Right hindlimb (tissue), 1 donor: ENCODE data around the gene PDZRN3.

Experiments used
- DNase-seq: peaks from one replicate; pipeline ENCODE4 v3.0.0-alpha.2; 2018

The PDZRN3 gene

DNA sequence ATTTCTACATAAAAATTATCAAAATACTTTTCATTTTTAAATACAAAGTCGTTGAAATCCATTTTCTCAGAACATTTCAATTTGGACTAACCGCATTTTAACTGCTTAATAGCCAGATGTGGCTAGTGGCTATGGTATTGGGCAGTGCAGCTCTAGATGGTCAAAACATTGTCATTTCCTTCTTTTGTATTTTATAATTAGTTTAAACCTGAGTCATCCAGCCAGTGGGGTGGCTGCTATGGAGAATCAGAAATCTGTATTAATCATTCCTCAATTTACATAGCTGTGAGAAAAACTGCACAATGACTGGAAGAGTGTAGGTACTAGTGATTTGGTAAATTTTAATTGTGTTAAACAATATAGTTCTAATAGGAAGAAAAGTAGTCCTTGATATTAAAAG, 245.3 kb downstream of the PDZRN3 start:
- DNase-seq: no peak

DNA sequence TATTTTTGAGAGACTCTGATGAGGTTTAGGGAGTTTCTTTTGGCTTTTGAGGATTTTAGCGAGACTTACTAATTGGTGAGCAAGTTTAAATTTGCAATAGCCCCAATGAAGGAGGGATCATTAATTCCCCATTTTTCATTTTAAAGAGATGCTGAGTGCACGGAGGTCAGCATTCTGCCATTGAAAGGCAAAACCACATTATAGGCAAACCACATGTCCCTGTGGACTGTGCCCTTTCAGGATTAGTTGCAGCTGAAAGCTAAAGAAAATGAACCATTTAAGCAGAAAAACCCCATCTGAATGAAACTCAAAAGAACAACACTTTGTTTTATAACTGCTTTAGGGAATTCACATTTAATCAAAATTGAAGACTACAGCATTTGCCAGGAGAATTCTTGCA, 246.5 kb downstream of the PDZRN3 start:
- no peak for DNase-seq

DNA sequence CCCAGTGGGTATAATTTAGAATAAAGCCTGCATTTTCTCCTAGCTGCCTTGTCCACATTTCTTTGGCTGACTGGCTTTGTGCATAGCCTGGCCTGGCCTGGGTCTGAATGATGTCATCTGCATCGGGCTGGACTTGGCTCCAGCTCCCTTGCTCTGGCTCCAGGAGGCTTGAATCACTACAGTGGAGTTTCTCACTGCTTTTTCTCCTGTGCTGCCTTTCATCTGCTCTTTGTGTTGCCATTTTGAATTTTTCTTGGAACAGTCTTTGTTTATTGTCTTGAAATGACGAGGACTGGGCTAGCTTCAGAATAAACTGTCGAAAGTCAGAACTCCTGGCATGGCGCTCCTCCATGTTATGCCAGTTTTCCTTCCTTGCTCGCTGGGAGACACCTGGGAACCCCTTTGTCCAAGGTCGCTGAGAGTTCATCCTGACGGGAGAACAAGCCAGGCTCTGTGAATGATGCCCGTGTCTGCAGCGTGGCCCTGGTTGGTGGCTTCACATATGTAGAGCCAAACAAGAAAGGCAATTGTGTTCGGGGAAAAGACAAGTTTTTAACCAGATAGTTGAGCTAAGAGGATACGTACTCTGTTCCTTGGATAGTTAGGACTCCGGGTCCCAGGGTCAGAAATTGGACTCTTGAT, 258.9 kb downstream of the PDZRN3 start:
- peak; percentile 89 for DNase-seq

DNA sequence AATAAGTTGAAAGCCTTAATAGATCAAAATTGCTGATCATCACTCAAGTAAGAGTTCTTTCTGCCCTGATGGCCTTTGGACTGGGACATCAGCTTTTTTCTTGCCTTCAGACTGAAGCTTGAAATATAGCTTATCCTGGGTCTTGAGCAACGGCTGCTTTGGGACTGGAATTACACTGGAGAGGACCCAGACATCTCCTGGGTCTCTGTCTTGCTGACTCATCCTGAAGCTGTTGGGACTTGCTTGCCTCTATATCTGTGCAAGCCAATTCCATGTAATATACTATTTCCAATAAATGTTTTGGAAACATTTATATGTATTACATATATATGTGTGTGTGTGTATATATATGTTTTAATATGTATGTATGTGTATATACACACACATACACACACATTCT, 260.2 kb downstream of the PDZRN3 start:
- DNase-seq: no peak

DNA sequence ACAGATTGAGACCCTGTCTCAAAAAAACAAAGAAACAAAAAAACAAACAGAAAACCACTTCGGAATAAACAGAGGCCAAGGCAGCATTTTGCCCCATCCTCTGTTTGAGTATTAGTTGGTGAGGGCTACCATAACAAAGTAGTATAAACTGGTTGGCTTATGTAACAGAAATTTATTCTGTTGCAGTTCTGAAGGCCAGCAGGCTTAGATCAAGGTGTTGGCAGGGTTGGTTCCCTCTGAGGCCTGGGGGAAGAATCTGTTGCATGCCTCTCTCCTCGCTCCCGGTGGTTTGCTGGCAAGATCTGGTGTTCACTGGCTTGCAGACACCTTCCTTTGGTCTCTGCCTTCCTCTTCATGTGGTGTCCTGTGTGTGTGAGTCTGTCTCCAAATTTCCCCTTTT, 261.6 kb downstream of the PDZRN3 start:
- DNase-seq: no peak

DNA sequence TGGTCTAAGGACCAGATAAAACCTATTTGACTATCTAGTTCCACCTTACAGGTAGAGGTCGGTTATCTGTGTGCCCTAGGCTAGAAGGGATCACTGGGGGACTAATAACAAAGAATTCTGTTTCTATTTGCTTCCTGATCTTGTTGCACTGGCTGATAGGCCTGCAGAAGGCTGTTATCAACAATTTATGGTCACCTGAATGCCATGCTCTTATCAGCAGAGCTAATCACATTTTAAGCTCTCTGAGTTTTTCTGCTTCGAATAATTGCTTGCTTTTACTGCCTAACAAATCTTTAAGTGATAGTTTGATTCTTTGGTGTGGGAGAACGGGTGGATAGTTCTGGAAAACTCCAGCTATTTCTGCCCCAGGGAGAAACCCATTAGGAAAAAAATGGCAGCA, 263.1 kb downstream of the PDZRN3 start:
- DNase-seq: no peak

DNA sequence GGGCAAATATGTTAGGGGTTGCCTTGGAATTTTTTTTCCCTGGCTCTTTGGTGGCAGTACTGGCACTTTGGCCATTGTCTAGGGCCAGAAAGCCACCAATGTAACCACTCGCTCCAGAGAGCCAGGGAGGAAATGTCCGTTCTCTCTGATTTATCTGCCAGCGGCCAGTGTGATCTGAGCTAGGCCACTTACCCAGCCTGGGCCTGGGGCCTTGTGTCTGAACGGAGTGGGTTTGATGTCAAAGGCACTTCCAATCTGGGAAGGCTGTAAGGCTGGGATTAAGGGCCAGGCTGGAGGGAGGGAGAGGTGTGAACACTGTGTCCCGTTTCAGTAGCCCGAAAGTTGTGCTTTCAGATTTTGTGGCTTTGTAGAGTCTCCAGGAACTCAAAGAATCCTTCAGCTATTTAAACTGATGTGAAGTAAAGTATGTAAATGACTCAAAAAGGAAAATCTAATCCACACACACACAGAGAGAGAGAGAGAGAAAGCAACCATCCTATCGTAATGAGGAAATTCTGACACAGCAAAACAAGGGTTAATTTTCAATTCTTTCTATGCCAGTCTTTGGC, 271.0 kb downstream of the PDZRN3 start:
- DNase-seq: no peak

DNA sequence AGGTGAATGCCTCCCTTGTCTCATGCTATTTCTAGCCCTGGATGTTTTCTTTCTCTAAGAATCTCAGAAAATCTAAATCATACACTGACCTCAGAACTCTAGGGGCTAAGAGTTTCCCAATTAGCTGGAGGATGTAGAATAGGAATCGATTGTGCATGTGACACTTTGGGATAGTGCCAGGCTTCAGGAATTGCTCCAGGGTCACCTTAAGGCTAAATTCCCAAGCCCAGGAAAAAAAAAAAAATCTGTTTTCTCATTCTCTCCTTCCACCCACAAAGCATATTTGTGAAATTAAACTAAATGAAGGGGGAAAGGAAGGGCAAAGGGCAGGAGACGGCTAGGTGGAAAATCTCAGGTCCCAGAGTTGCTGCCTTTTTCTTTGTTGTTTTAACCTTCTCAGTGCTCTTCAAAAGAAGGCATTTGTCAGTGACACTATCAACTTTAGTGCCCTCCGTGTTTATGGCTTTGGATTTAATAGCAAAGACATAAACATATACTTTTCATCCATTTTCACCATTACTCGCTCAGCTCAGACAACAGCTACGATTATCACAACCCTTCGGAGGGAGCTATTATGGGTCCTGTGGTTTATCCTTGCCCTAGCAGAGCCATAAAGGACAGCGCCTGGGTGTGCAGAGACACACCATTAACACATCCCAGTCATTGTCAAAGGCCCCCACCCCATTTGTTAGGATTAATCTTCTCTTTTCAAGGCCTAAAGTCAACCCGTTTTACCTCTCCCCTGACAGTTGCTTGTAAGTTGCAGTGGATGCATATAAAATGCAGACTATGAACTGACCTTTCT, 271.7 kb downstream of the PDZRN3 start:
- no peak for DNase-seq

DNA sequence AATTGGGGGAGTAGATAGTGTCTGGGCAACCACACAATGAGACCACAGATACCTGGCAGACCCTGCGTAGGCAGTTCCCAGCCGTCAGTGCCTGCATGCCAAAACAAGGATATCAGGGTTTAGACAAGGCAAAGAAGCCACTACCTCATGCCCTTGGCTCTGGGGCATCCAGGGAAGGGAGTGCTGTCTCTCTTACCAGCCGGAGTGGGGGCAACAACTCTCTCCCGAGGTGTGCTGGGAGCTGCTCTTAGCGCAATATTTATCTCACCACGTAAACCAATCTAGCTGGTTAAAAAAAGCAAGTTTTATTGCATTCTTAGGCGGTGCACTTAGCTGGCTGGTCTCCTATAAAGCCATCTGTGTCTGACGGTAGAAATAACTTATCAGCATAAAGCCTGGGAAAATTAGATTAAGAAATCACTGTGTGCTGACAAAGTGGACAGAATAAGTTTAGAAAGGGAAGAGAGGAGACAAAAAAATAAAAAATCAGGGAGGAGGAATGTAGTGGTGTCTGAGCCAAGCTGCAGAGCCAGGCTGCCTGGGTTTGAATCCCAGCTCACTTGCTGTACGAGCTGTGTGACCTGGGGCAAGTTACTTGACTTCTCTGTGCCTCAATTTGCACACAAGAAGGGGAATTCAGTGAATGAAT, 273.2 kb downstream of the PDZRN3 start:
- no peak for DNase-seq

DNA sequence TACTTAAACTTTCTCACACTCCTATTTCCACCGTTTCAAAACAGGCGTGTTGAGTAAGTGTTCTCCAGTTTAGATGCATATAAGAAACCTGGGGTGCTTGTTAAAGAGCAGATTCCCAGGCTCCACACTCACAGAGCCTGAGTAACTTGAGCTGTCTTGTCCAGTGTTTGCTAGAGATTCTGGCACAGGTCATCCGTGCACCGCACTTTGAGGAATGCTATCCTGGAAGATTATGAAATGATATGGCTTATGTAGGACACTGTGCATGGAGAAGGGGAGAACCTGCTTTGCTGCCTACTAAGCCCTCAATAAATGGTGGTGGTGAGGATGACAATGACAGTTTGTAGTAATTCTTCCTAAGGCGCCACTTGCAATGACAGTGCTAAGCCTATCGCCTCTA, 273.7 kb downstream of the PDZRN3 start:
- no peak for DNase-seq

DNA sequence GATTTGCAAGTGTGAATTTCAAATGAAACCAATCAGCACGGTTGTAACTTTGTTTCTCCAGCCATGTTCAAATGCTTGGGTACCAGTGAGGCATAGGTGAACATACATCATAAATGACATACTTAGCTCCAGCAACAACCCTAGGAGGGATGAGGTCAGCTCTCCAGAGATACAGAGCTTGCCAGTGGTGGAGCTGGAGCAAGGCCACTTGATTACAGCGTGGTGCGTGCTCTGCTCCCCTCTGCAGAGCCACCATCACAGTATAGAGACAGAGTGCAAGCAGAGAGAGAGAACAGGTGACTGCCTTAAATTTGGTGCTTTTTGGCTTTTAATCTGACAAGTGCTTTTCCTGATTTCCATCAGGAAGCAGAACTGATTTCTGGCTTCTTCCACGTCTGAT, 275.1 kb downstream of the PDZRN3 start:
- no peak for DNase-seq

DNA sequence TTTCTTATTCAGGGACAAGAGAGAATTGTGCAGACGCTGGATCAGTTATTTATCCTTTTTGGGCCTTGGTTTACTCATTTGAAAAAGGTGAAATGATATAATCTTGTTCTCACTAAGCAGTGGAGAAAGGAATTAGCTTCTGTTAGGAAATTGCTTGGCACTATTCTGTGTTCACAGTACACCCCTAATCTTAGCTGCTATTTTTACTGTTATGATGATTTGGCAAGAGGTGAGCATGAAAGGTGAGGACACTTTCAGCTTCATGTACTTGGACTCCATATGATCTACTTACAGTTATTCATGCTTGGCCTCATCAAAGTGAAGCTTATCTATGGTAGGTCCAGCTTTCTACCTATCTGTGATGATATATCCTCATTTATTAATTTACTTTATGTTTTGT, 282.7 kb downstream of the PDZRN3 start:
- DNase-seq: no peak

DNA sequence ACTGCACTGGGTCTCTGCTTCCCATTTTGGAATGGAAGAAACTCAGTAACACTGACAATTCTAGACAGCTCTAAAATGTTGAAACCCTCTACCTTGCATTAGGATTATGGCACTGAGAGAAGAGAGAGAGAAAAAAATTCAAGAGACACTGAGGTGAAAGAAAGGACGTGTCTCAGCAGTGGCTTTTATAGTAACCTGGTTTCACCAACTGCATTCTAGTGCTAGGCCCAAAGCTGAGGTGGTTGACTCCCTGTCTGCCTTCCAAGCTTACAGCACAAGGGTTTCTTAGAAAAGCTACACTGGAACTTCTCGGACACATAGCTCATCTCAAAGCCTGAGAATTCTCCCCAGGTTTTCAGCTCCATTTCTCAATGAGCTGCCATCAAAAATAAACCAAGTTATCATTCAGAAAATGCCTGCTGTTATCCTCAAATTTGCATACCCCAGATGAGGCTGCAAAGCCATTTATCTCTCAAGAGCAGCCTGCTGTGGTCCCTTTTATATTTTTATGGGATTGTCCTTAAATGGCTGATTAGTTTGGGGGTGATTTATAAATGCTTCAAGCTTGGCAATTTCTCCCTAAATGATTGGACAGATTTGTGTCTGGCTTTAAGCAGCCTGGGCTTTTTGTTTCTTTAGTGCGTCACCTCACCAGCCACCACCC, 283.3 kb downstream of the PDZRN3 start:
- no peak for DNase-seq

DNA sequence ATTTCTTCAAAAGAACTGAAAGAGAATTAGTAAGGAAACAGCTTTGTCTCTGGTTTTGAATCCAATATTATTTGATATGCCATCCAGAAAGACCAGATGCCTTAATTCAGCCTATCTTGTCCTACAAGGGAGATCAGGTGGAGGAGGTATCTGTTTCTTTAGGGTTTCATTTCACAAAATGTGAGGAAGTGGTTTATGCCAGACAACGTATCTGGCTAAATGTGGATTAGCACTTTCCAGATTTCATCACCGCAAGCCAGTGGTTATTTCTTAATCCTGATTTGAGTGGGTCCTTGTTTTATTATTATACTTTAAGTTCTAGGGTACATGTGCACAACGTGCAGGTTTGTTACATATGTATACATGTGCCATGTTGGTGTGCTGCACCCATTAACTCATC, 292.2 kb downstream of the PDZRN3 start:
- no peak for DNase-seq
